GM23338 (cell line): ENCODE measurements around the gene GABPB1.
"Not testable (repeated sequence)": the region's sequence is repeated elsewhere in the genome, so short reads cannot be mapped to it uniquely, and the experiment has no call there.

Experiments used
- CTCF ChIP-seq, 2 experiments: fragments of 200-600 bp in 1 of 2; sonication (generic) in 1 of 2; conservative IDR thresholded peaks; 2 replicates each; pipeline versions ENCODE4 v1.5.1 to v1.6.1; 2016 to 2017; ENCODE audit warnings: antibody characterized with exemption in 2 of 2, low read depth in 2 of 2, mild to moderate bottlenecking in 2 of 2, moderate library complexity in 1 of 2
- ETS1 ChIP-seq: IDR thresholded peaks from 2 replicates; pipeline ENCODE4 v1.6.1; 2016; ENCODE audit warnings: antibody characterized with exemption
- EZH2 ChIP-seq: fragments of 200-600 bp; sonication (generic); IDR thresholded peaks from one replicate; pipeline ENCODE4 v1.8.0; 2017; ENCODE audit warnings: antibody characterized with exemption, mild to moderate bottlenecking, low read depth; ENCODE audit not compliant: unreplicated experiment
- JUNB ChIP-seq: IDR thresholded peaks from one replicate; pipeline ENCODE4 v1.6.1; 2016; ENCODE audit warnings: antibody characterized with exemption; ENCODE audit not compliant: unreplicated experiment
- NANOG ChIP-seq: IDR thresholded peaks from 2 replicates; pipeline ENCODE4 v1.6.1; 2016; ENCODE audit warnings: antibody characterized with exemption, borderline replicate concordance
- REST ChIP-seq: IDR thresholded peaks from one replicate; pipeline ENCODE4 v1.6.1; 2018; ENCODE audit warnings: antibody characterized with exemption; ENCODE audit not compliant: unreplicated experiment
- ZNF331 ChIP-seq: fragments of 250-450 bp; sonication (Bioruptor Pico); IDR thresholded peaks from 2 replicates; pipeline ENCODE4 v1.5.0; 2020; ENCODE audit warnings: low read depth, mild to moderate bottlenecking, moderate library complexity

- TF ChIP-seq CTCF (conservative IDR thresholded peaks at IDR 0.05; ENCODE audit: low read depth in 2 of 2); ETS1; JUNB; REST; NANOG; EZH2; ZNF331 (CRISPR knock-in tag): not testable (repeated sequence)
These were observed 24.4 kb upstream of the GABPB1 start for GRCh38 chr15:50379413-50379812.
